ENCODE measurements around the gene ERBB4. TPM values are rescaled to one million over a fixed set of nuclear protein-coding genes. Genes with fewer than 3 reads are reported as not detected.

Gene ERBB4
- total RNA-seq, 1 donor from 2014 or later, result 25.3 TPM

- intact Hi-C loops (cut with DNase I), result no loop called here
- DNase-seq (no peak), ATAC-seq (no peak)
- no peak overlapping the region for H3K4me3 ChIP-seq
- no peaks in the 10 kb centered on the region for H3K27me3 ChIP-seq (ENCODE audit: low read depth)
- no peak overlapping the region for H3K27ac ChIP-seq
- H3K36me3 ChIP-seq, result no peaks in the 10 kb centered on the region
- H3K4me1 ChIP-seq, result no peaks in the 10 kb centered on the region
- H3K9me3 ChIP-seq, result no peaks in the 10 kb centered on the region
- TF ChIP-seq CTCF (IDR thresholded peaks at IDR 0.05), result no peak
Observed at GRCh38 chr2:211652327-211652726, 886.3 kb downstream of the ERBB4 start.

- no peaks in the 10 kb centered on the region for H3K27me3 ChIP-seq (ENCODE audit: low read depth)
- intact Hi-C loops (cut with DNase I), result no loop called here
- ATAC-seq (no peak), DNase-seq (no peak)
- no peaks in the 10 kb centered on the region for H3K4me1 ChIP-seq
- H3K4me3 ChIP-seq, result no peak overlapping the region
- no peak for TF ChIP-seq CTCF (IDR thresholded peaks at IDR 0.05)
- no peaks in the 10 kb centered on the region for H3K36me3 ChIP-seq
- H3K9me3 ChIP-seq, result no peaks in the 10 kb centered on the region
- H3K27ac ChIP-seq, result no peak overlapping the region
Observed at GRCh38 chr2:211649331-211649730, 889.3 kb downstream of the ERBB4 start.

GRCh38 chr2:211631503-211631902, 907.1 kb downstream of the ERBB4 start:
- ATAC-seq (no peak), DNase-seq (no peak)
- Histone ChIP-seq H3K4me3 (no peak overlapping the region), H3K27ac (no peak overlapping the region), H3K4me1 (no peaks in the 10 kb centered on the region), H3K9me3 (no peaks in the 10 kb centered on the region), H3K27me3 (ENCODE audit: low read depth) (no peaks in the 10 kb centered on the region), H3K36me3 (no peaks in the 10 kb centered on the region)
- intact Hi-C loops (cut with DNase I), result no loop called here
- no peak for TF ChIP-seq CTCF (IDR thresholded peaks at IDR 0.05)

GRCh38 chr2:211623096-211623495, 915.5 kb downstream of the ERBB4 start:
- H3K9me3 ChIP-seq, result no peaks in the 10 kb centered on the region
- H3K4me3 ChIP-seq, result no peak overlapping the region
- TF ChIP-seq CTCF (IDR thresholded peaks at IDR 0.05), result no peak
- no peak for DNase-seq
- H3K4me1 ChIP-seq, result no peaks in the 10 kb centered on the region
- no peak overlapping the region for H3K27ac ChIP-seq
- H3K36me3 ChIP-seq, result no peaks in the 10 kb centered on the region
- no peaks in the 10 kb centered on the region for H3K27me3 ChIP-seq (ENCODE audit: low read depth)
- no peak for ATAC-seq
- intact Hi-C loops (cut with DNase I), result no loop called here

GRCh38 chr2:211620986-211621385, 917.6 kb downstream of the ERBB4 start:
- Histone ChIP-seq H3K27ac (no peak overlapping the region), H3K36me3 (no peaks in the 10 kb centered on the region), H3K4me1 (no peaks in the 10 kb centered on the region), H3K27me3 (ENCODE audit: low read depth) (no peaks in the 10 kb centered on the region), H3K9me3 (no peaks in the 10 kb centered on the region), H3K4me3 (no peak overlapping the region)
- intact Hi-C loops (cut with DNase I), result no loop called here
- ATAC-seq (no peak), DNase-seq (no peak)
- TF ChIP-seq CTCF (IDR thresholded peaks at IDR 0.05), result no peak

GRCh38 chr2:211617803-211618202, 920.8 kb downstream of the ERBB4 start:
- Histone ChIP-seq H3K4me1 (no peaks in the 10 kb centered on the region), H3K36me3 (no peaks in the 10 kb centered on the region), H3K27me3 (ENCODE audit: low read depth) (no peaks in the 10 kb centered on the region), H3K9me3 (no peaks in the 10 kb centered on the region), H3K27ac (no peak overlapping the region), H3K4me3 (no peak overlapping the region)
- intact Hi-C loops (cut with DNase I), result no loop called here
- TF ChIP-seq CTCF (IDR thresholded peaks at IDR 0.05), result no peak
- DNase-seq, result no peak
- no peak for ATAC-seq
